ENCODE measurements around the gene CHD9.
A peak's percentile ranks its signal among the peaks of the same experiment; 100 is the strongest.
"Not testable (repeated sequence)": the region's sequence is repeated elsewhere in the genome, so short reads cannot be mapped to it uniquely, and the experiment has no call there.

Gene CHD9, protein sequence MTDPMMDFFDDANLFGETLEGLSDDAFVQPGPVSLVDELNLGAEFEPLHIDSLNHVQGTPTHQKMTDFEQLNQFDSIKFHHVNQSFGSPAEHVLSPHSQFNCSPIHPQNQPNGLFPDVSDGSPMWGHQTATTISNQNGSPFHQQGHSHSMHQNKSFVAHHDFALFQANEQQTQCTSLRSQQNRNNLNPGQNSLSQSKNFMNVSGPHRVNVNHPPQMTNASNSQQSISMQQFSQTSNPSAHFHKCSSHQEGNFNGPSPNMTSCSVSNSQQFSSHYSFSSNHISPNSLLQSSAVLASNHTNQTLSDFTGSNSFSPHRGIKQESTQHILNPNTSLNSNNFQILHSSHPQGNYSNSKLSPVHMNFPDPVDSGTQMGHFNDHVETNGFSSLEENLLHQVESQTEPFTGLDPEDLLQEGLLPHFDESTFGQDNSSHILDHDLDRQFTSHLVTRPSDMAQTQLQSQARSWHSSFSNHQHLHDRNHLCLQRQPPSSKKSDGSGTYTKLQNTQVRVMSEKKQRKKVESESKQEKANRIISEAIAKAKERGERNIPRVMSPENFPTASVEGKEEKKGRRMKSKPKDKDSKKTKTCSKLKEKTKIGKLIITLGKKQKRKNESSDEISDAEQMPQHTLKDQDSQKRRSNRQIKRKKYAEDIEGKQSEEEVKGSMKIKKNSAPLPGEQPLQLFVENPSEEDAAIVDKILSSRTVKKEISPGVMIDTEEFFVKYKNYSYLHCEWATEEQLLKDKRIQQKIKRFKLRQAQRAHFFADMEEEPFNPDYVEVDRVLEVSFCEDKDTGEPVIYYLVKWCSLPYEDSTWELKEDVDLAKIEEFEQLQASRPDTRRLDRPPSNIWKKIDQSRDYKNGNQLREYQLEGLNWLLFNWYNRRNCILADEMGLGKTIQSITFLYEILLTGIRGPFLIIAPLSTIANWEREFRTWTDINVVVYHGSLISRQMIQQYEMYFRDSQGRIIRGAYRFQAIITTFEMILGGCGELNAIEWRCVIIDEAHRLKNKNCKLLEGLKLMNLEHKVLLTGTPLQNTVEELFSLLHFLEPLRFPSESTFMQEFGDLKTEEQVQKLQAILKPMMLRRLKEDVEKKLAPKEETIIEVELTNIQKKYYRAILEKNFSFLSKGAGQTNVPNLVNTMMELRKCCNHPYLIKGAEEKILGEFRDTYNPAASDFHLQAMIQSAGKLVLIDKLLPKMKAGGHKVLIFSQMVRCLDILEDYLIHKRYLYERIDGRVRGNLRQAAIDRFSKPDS (N-terminal part only)

DNA sequence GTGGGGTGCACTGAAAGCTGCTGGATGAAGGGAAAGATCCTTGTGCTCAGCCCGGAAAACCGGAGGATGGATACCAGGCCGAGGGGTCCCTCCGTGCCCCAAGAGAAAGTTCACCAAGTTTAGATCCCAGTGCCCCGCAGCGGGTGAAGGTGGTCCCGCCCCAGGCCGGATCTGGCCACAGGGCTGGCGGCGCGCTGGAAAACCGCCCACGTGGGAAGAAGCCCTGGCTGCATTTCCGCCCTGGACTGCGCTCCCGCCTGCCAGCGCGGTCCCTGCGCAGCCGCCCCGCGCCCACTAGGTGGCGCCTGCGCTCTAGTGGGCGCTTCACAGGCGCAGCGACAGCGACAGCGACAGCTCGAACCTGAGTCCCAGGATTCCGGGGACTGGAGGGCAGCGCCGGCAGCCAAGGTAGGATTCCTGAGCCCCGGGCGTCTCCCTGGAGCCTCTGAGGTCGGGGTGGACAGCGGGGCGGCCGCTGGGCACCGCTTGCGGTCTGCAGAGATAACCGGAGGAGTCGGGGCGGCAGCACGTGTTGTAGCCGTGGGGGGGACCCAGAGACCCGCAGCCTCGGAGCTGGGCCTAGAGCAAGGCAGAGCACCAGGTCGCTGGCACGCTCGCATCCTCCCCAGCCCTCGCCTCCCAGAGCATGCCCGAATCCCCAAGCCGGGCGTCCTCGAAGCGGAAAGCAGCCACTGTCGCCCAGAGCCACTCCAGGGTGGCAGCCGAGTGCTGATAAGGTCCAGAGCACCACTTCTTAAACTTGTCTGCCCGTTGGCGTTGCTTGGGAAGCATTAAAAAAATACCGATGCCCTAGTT is at the start of gene CHD9:
Gene CHD9 (plus strand): TSS at position 322 of the 816 bp plus-strand sequence. CDS start 101,099 bp downstream, outside the sequence.
- DNase-seq = peak; percentile 73 to 80

DNA sequence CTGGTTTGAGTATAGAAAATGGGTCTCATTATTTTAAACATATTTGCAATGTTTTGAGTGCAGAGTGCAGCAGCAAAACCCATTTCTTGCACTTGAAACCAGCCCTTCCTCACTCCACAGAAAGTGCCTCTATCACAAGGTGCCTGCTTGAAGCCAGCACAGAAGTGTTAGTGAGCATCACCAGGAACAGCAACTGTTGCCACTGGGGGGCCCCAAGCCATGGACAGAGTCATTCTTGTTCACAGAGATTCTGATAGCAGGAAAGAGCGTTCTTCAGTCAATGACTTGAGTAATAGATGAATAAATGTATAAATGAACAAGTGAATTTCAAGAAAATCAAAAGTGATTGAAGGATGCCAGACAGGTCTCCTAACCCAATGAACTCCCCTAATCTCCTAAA is 47.7 kb upstream of the CHD9 start:
- no peak for DNase-seq

DNA sequence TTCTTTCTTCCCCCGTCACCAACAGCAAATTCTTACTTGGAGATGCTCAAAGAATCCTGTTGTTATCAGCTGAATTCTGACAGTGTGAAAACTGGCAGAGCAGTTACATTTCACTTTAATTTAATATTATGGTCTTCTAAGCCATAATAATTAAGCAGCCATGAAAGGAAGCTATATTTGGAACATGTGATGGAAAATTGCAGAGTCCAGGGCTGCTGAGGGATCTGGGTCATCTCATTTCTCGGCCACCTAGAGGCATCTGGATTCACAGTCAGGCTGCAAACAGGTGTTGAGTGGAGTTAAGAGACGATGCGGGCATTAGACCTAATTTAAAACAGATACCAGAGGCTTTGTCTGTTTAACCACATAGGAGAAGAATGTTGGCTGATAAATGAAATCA is 40.5 kb upstream of the CHD9 start:
- DNase-seq = no peak

DNA sequence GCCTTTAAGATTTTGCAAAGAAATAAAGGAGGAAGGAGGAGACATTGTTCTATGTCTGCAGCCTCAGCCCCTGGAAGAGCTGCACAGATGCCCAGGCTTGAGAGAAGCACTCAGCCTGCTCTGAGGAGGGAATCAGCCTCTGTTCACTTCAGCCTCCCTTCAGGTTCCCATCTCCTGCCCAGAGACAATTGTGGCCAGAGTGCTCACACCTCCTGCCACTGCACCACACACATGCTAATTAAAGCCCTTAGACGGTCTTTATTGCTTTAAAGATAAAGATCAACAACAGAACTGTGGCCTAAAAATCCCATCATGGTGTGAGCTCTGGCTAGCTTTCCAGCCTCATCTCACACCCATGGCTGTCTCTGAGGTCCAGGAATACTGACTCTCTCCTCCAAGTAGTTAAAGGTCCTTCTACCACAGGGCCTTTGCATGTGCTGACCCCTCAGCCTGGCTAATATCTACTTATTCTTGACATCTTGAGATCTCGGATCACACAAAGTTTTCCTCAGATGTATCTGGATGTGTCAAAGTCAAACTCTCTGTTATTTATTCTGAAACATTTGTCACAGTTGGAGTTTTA is 35.9 kb upstream of the CHD9 start:
- no peak for DNase-seq

DNA sequence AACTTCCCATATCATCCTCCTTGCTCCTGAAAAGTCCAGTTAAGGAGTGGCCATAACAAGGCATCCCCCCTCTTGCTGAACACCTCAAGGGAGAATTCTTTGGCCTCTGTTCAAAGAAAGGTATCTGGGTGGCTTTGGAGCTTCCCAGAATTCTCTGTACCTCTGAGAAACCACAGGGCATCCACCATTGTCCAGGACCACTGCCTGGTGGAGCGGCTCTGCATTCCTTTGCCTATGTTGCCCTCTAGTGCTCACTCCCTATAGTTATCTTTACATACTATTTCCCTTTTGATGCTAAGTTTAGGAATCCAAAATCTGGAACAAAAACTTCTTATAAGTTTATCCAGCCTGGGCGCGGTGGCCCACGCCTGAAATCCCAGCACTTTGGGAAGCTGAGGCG is 32.4 kb upstream of the CHD9 start:
- DNase-seq = peak in 1 of 2 donors; percentile 7

DNA sequence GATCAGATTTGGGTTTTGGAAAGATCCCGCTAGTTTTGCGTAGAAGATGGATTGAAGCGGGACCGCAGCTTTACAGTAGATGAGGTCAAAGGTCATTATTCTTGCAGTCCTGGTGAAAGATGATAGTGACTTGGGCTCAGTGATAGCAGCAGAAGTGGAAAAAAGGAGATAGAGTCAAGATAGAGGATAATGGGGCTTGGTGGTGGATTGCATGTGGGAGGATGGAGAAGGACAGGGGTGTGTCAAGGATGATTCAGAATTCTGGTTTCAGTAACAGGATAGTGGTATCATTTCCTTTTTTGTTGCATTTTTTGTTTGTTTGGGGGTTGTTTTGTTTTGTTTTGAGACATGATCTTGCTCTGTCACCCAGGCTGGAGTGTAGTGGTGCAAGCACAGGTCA is 30.7 kb upstream of the CHD9 start:
- DNase-seq = no peak

DNA sequence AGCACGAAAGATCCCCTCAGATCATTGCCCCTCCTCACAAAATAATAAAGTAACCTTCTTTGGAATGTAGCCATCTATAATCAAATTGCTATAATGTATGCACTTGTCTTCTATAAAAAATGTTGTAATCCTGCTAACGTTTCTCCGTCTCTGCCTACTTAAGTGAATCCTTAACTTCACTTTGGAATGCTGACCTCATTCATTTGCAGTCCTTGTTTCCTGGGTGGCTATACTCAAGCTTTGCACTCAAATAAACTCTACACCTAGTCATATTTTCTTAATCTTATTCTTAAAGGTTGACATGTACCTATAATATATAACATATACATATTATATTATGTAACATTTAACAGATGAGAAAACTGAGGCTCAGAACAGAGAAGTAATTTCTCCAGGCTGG is 24.8 kb upstream of the CHD9 start:
- no peak for DNase-seq

DNA sequence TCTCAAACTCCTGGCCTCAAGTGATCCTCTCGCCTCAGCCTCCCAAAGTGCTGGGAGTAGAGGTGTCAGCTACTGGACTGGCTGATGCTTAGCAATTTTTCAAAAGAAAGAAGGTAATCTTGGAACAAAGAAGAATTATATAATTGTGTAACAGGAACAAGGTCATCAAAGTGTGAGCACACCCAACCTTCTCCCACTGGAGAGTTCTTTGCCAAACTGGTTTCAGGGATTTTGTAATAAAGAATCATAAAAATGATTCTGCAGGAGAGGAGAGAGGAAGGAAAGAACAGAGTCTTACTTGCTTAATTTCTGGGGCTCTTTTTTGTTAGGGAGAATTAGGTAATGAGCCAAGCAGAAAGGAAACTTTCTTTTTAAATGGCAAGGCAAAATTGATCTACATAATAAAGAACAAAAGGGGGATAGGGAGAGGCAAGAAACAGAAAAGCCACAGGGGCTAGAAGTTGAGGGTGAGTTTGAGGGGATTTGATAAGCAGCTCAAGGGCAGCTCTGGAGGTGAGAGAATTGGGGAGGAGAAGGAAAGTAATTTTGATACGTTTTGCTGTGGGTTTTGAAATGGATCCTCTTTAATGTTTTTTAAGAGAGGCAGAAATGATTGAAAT is 23.4 kb upstream of the CHD9 start:
- no peak for DNase-seq

DNA sequence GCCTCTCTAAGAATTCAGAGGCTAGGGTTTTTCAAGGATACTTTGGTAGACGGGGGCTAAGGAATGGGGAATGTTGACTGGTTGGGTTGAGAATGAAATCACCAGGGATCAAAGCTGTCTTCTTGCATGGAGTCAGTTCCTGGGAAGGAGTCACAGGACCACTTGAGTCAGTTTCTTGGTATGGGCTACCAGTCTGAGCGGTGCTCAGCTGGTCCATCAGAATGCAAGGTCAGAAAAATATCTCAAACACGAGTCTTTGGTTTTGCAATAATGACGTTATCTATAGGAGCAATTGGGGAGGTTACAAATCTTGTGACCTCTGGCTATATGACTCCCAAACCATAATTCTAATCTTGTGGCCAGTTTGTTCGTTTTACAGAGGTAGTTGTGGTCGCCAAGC is 20.5 kb upstream of the CHD9 start:
- no peak for DNase-seq

DNA sequence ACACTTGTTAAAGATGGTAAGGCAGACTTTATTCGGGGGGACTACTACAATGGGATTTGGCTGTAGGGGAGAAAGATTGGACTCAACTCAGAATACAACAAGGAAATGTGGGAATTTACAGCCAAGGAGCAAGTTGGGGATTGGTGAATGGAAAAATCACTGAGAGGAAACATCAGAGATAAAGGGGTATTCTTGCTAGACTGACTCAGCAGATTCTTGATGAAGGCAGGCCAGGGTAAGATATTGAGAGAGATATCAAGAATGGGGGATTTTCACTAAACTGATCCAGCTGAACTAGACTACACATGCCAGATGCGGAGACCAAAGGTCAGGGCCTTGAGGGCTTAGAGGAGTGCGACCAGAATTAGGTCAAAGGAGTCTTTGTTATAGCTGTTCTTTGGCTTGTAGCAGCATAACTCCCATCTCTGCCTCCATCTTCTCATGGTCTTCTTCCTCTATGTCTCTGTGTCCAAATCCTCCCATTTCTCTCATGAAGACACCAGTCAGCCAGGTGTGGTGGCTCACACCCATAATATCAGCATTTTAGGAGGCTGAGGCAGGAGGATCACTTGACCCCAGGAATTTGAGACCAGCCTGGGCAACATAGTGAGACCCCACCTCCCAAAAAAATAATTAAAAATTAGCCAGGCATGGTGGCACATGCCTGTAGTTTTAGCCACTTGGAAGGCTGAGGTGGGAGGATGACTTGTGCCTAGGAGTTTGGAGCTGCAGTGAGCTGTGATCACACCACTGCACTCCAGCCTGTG is 19.4 kb upstream of the CHD9 start:
- no peak for DNase-seq

DNA sequence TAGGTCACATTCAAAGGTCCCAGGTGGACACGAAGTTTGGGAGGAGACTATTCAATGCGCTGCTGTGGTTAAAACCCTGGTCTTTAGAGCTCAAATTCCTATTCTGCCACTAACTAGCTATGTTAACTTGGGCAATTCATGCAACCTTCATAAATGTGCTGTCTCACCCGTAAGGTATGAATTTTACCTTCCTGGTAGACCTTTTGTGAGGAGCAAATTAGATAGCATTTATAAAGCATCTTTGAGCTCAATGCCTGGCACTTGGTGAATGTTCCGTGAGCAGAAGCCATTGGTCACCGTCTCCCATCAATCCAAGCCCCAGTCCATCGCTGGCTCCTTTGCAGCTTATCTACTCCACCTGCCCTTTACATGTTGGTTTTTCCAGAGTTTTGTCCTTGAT is 18.7 kb upstream of the CHD9 start:
- DNase-seq = no peak

DNA sequence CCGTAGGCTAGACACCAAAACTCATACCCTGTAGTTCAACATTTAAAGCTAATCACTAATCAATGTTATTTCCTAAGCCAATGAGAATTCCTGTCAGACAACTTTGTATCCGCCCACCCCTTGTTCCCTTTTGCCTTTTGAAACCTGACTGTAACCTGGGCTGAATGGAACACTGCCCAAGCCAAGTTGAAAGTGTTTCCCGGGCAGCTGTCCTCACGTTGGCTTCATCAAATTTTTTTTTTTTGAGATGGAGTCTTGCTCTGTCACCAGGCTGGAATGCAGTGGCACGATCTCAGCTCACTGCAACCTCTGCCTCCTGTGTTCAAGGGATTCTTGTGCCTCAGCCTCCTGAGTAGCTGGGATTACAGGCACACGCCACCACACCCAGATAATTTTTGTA is 18.1 kb upstream of the CHD9 start:
- not testable (repeated sequence) for DNase-seq

DNA sequence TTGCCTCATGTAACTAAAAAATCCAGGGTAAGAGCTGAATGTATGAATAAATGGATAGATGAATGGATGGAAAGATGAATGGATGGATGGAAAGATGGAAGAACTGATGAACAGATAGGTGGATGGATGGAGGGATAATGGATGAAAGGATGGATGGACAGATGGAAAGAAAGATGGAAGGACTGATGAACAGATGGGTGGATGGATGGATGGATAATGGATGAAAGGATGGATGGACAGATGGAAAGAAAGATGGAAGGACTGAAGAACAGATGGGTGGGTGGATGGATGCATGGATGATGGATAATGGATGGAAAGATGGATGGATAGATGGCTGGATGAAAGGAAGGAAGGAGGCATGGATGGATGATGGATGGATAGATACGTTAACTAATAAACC is 14.0 kb upstream of the CHD9 start:
- DNase-seq = no peak

DNA sequence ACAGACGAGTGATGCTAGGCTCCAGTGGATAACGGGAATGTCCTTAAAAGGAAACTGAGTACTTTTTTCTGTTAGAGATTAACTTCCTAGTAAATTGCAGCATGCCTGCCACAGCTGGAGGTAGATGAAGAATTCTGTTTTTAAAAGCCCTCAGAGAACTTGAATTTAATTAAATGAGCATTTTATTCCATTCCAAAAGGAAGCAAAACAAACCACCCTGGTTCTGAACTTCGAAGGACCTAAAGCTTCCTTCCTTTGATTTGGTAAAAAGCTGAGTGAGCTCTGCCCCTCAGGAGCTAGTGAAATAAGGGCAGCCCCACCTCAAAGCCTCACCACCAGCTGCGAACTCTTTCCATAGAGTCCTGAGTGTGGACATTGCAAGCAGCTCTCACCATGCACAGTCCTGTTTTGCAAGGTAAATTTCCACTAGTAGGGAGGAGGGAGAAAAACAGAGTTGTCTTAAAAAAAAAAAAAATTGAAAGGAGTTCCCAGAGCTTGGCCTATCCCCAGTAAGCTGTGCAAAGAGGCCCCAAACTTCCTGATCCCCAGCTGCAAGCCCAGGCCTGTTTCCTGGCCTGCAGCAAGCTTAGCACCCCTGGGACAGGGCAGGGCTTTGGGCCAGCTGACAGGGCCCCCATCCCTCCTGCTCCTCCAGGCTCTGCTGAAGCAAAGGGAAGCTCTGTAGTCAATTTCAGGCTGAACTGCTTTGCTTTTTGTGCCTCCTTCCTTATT is 13.3 kb upstream of the CHD9 start:
- DNase-seq = no peak

DNA sequence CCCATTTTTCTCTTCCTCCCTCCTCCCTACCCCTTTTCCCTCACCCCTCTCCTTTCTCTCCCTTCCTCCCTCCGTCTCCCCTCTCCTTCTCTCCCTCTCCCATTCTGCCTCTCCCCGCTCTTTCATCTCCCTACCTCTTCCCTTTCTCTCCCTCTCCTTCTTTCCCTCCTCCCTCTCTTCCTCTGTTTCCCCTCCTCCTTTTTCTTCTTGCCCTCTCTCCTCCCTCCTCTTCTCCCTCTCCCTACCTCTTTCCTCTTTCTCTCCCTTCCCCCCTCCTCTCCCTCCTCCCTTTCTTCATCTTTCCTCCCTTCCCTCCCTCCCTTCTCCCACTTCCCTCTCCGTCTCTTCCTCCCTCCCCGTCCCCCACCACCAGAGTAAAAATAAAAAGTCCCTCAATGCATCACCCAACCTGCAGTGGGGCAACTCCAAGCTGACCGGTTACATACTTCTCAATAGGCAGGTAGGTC is 12.5 kb upstream of the CHD9 start:
- DNase-seq = no peak

DNA sequence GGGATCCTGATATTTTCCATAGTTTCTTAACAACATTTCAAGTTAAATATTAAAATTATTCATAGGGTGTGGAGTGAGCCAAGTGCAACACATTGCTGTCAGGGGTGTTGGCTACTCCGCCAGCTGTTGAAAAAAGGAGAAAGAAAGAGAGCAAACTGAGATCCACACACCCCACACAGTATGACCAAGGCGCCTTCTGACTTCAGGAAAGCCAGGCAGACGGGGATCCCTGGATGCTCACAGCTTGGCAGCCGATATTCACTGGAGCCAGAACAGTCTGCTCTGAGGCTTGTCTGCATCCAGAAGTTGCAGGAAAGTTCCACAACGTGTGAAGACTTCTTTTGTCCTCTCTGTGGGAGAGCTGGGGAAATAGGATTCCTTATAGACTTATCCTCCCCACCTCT is 11.4 kb upstream of the CHD9 start:
- no peak for DNase-seq

DNA sequence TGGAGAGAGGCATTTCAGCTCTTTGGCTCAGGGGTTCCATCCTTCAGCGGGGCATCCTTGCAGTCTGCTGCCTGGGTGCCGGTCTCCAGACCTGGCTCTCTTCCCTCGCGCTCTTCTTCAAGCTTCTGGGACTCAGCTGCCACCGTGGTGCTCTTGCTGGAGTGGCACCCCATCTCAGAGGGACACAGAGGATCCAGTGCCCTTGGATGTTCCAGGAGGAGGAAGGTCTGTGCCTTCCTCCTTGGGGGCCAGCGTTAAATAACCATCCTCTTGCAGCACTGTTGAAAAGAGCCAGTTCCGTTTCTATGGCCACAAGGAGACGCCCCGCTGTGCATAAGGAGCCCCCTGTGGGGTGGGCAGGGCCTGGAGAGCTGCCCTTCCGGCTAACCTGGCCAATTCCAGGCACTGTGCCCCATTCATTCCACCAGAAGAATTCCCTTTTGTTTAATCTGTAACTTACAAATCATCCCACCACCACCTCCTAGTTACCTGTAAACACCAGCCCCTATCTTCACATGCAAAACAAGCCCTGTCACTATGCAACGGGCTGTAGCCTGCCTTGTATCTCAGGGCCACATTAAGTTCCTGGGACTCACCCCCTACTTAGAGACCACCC is 10.7 kb upstream of the CHD9 start:
- DNase-seq = no peak

DNA sequence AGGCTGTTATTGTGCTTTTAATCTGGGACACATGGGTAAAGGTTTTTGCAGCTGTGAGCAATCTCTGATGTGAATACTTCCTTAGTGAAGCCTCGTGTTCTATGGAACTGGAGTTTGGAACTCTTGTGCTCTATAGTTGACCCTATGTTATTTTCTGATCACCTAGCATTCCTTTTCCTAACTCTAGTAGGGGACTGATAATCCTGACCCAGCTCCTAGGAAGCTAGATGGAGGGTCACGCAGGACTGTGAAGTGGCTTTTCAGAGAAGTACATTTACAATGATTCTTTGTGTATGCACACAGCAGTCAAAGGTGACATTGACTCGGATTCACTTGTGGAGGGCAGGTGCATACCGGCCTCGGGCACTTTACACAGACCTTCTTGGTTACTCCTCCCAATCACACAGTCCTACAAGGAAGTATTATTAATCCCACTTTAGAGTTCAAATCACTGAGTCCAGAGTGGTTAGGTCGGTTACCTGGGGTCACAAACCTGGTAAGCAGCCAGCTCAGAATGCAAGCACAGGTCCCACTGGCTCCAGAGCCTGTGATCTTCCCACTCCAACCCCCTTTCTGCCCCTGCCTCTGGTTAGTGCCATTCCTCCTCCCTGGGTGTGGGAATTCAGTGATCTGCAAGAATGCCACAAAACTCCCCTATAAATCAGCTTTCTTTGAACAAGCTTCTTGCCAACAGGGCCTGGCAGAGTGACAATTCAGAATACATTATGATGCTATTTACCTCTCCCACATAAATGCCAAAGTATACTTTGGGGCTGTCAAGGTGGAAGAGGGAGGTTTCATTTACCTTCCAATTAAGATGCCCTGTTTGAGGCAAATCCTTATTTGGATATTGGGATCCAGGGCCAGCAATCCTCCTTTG is 9.2 kb upstream of the CHD9 start:
- no peak for DNase-seq
